ENCODE data around the gene VMP1.

DNA sequence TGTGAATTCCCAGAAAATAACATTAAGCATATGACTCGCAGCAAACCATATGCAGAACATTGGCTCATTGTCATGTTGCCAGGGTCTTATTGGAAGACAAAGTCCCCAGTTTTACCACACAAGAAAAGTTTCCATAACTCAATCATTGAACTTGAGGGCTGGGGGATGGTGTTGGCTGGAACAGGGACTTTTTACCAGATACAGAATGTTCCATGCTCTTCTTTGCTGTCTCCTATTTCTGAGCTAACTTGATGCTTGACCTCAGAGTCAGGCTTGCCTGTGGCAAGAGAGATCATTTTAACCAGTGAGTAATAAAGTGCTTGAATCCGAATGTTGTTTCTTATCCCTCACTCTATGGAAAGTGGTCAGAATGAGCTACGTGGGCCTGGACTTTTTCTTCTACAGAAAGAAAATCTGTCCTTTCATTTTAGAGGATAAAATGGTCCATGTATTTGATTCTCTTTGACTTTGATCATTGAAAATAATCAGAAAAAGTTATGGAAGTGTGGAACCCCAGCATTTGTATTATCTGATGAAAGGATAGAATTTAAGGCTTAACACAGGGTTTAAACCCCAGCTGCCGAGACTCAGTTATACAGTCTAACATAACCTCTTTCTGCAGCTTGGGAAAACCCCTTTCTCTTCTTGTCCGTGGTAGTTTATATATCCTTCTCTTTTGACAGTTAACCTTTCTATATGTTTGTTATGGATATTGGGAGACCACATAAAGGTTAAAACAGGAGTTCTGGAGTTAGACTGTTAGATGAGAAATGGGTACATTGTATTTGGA is 118.3 kb downstream of the VMP1 start:
- TF ChIP-seq, protein P1, sequence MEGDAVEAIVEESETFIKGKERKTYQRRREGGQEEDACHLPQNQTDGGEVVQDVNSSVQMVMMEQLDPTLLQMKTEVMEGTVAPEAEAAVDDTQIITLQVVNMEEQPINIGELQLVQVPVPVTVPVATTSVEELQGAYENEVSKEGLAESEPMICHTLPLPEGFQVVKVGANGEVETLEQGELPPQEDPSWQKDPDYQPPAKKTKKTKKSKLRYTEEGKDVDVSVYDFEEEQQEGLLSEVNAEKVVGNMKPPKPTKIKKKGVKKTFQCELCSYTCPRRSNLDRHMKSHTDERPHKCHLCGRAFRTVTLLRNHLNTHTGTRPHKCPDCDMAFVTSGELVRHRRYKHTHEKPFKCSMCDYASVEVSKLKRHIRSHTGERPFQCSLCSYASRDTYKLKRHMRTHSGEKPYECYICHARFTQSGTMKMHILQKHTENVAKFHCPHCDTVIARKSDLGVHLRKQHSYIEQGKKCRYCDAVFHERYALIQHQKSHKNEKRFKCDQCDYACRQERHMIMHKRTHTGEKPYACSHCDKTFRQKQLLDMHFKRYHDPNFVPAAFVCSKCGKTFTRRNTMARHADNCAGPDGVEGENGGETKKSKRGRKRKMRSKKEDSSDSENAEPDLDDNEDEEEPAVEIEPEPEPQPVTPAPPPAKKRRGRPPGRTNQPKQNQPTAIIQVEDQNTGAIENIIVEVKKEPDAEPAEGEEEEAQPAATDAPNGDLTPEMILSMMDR (IDR thresholded peaks at IDR 0.05; ENCODE audit: insufficient read depth, low read length, poor library complexity, severe bottlenecking), result no peak
- TF ChIP-seq EZH2phosphoT487 (conservative IDR thresholded peaks at IDR 0.05; ENCODE audit: low read length), result no peak
